22Rv1 (cell line): ENCODE results near the gene ASH1L.
"Not testable (repeated sequence)": the region's sequence is repeated elsewhere in the genome, so short reads cannot be mapped to it uniquely, and the experiment has no call there.

Source experiments
- CTCF ChIP-seq: fragments of 450-650 bp; IDR thresholded peaks from 2 replicates; pipeline ENCODE4 v1.5.1; 2017; ENCODE audit warnings: mild to moderate bottlenecking
- ZFX ChIP-seq: fragments of 450-650 bp; IDR thresholded peaks from 2 replicates; pipeline ENCODE4 v1.6.1; 2017; ENCODE audit warnings: antibody characterized with exemption, borderline replicate concordance

- not testable (repeated sequence) for TF ChIP-seq CTCF, ZFX
Measured at GRCh38 chr1:155511385-155511784, 51.2 kb downstream of the ASH1L start.
